ENCODE data around the gene ADCY5.
"Not testable (repeated sequence)": the region's sequence is repeated elsewhere in the genome, so short reads cannot be mapped to it uniquely, and the experiment has no call there.

ADCY5 gene

GRCh38 chr3:123448536-123449101, at the start of gene ADCY5:
Gene ADCY5, minus strand, starts transcription at chr3:123449090. Its CDS starts 545 bp downstream, at chr3:123448545.
- in situ Hi-C loops (cut with HindIII; ENCODE audit: low sequenced_read_pairs) = no loop called here

- in situ Hi-C loops (cut with HindIII; ENCODE audit: low sequenced_read_pairs) = no loop called here
These were observed 45.0 kb upstream of the ADCY5 start for GRCh38 chr3:123493912-123494311.

DNA sequence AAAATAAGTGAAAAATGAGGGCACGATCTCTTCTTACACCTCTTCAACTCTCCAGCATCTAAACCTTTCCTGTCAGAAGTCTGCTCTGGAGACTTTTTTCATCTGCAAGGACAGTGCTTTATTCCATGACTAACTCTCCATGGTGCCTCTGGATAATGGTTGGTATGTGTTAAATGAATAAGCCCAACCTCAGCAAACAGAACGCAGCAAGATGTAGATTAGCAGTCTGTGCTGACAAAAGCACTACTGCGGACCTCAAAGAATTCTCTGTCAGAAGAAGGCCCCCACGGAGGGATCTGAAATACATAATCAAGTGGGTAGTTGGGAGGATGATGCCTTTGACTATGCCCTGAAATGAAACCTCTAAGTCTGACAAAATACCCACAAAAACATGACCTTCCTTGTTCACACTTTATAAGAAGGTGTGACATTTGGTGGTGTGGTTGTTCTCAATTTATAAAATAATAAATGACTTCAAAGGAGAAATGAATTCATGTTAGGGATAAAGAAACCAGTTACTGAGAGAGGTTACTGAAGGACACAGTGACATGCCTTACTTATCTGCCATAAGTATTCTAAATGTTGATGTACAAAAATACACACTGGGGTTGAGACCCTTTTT, 43.2 kb upstream of the ADCY5 start:
- in situ Hi-C loops (cut with HindIII; ENCODE audit: low sequenced_read_pairs) = no loop called here

GRCh38 chr3:123489400-123490004, 40.6 kb upstream of the ADCY5 start:
- in situ Hi-C loops (cut with HindIII; ENCODE audit: low sequenced_read_pairs) = no loop called here

- in situ Hi-C loops (cut with HindIII; ENCODE audit: low sequenced_read_pairs) = no loop called here
These were observed 39.9 kb upstream of the ADCY5 start for GRCh38 chr3:123488645-123489347.

- in situ Hi-C loops (cut with HindIII; ENCODE audit: low sequenced_read_pairs) = not testable (repeated sequence)
These were observed 38.2 kb upstream of the ADCY5 start for GRCh38 chr3:123487063-123487462.

DNA sequence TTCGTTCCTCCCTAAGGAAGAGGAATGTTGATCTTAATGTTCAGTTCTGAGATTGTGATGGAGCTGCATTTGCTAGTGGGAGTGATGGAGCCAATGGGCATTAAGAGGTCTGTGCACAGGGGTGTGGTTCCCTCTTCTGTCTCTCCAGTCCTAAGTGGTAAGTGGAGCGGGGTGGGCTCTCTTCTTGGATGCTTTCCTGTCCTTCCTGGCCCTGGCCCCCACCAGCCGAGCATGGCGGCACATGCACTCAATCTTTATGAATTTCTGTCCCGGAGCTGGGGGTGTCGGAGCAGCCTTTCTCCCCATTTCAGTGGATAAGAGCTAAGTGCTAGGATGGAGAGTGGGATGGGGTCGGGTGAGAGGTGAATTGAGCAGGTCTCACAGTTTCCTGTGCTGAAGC, 37.6 kb upstream of the ADCY5 start:
- in situ Hi-C loops (cut with HindIII; ENCODE audit: low sequenced_read_pairs) = no loop called here

DNA sequence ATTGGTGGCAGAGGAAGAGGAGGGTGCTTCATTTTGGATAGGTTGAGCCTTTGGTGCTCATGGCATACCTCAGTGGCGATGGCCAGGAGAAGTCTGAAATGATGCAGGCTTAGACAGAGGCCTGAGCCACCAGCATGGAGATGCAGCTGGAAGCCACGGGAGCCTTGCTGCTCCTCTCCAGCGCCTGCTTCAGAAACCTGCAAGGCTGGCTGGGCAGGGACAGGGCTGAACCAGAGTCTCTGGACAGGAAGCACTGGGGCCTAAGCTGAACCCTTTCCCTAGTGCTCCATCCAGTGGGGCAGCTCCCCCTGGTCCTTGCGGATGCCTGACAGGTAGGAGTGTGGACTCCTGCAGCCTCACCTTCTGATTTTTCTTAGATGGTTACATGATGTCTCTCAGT, 36.7 kb upstream of the ADCY5 start:
- in situ Hi-C loops (cut with HindIII; ENCODE audit: low sequenced_read_pairs) = no loop called here

- in situ Hi-C loops (cut with HindIII; ENCODE audit: low sequenced_read_pairs) = no loop called here
These were observed 34.3 kb upstream of the ADCY5 start for GRCh38 chr3:123483146-123483545.

GRCh38 chr3:123481722-123482457, 33.0 kb upstream of the ADCY5 start:
- in situ Hi-C loops (cut with HindIII; ENCODE audit: low sequenced_read_pairs) = no loop called here

DNA sequence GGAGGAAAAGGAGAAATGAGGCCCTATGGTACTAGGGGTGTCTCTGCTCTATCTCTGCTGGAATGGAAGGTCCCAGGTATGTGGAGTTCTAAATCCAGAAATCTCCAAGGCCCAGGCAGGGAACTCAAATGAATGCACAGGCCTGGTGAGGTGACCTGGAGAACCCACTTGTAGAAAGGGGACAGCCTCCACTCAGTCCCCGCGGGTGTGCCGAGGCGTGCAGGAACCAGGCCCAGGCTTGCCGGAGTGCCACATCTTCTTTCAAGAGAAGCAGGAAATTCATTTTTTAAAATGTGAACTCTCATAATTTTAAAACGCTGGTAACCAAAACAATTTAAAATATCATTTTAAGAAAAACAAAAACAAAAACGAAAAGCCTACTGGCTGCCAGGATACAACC, 32.2 kb upstream of the ADCY5 start:
- in situ Hi-C loops (cut with HindIII; ENCODE audit: low sequenced_read_pairs) = no loop called here

GRCh38 chr3:123480428-123480827, 31.5 kb upstream of the ADCY5 start:
- in situ Hi-C loops (cut with HindIII; ENCODE audit: low sequenced_read_pairs) = no loop called here

DNA sequence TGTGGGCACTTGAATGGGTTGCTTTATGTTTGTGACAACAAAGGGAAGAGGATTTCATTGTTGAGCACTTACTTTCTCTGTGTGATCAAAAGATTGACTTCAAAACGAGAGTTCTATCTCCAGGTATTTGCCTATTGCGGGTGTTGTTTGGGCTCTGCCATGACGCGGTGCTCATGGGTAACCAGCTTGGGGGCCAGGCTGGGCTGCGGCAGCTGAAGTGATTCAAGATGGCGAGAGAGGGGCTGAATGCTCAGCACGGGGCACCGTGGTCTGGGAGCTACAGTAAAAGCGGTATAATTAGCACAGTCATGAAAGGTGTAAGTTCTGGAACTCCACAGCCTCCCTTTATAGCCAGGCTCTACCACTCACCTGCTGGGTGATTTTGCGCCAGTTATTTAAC, 31.0 kb upstream of the ADCY5 start:
- in situ Hi-C loops (cut with HindIII; ENCODE audit: low sequenced_read_pairs) = no loop called here

- in situ Hi-C loops (cut with HindIII; ENCODE audit: low sequenced_read_pairs) = no loop called here
These were observed 29.4 kb upstream of the ADCY5 start for GRCh38 chr3:123478314-123478713.

DNA sequence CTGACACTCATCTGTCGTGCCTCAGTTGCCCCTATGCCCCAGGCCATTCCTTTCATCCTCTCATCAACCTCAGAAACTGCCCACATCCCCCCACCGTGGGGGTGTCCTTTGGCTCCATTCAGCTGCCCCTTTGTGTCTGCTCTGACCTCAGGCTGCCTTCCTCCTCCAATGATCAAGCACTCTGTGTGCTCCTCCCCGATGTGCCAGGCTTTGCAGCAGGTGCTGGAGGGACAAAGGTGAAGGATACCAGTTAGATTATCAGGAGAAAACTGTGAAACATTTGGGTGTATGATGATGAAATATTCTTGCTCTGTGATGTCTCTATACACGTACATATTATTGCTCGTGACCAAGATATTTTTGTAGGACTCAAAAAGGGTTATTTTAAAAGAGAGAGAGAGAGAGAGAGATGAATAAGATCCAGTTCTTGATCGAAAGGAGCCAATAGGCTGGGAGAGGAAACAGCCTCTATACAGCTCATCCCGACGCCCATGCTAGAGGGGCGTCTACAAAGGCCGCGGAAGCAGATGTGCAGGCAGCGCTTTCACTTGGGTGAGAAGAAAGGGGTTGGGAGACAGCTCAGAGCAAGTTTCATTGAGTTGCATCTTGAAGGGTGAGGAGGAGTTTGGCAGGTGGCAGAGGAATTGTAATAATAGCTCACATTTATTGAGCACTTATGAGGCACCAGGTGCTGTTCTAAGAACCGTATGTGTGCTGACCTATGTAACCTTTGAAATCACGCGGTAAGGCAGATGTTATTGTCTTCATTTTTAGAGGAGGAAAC, 28.3 kb upstream of the ADCY5 start:
- in situ Hi-C loops (cut with HindIII; ENCODE audit: low sequenced_read_pairs) = no loop called here

DNA sequence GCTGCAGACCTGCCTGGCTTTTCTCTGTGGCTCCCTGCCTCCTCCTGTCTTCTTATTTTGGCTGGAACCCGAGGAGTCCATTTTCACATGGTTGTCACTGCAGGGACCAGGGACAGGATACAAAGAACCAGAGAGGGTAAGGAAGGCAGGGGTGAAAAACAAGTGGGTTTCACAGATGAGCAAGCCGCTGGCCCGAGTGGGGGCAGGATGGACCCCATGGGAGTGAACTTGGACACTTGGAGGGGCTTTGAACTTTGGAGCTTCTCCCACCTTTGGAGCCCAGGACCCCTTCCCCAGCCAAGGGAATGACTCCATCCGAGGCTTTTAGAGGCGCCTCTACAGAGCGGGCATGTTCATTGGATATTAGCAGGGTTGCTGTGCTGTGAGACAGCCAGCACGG, 26.9 kb upstream of the ADCY5 start:
- in situ Hi-C loops (cut with HindIII; ENCODE audit: low sequenced_read_pairs) = no loop called here

GRCh38 chr3:123471106-123471505, 22.2 kb upstream of the ADCY5 start:
- in situ Hi-C loops (cut with HindIII; ENCODE audit: low sequenced_read_pairs) = loop anchor here (5.0 kb wide), 1 partner anchor 34 kb away; no protein-coding TSS in a partner anchor

DNA sequence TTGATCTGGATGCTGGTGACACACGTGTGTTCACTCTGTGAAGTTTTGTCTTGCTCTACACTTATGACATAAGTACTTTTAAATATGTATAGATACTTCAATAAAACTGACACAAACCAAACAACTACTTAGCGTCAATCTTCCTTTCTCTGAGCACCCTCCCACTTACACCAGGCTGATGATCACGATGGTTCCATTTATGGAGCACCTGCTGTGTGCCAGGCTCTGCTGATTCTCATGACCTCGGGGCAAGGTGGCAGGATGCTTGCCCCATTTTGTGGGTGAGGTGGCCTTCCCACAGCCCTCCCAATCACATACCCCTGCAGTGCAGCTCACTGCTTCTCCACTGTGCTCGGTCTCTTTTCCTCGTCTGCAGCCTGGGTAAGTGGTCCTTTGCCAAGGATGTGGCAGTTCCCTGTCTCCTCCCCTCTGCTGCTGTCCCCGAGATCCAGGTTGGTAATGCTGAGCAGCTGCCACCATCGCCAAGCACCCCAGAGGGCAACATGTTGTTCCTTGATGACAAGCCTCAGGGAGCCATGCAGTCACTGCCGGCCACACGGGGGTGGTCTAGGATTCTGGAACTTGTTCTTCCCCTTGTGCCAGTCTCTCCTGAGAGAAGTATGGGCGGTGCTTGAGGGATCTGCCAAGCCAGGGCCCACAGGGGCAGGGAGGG, 20.6 kb upstream of the ADCY5 start:
- in situ Hi-C loops (cut with HindIII; ENCODE audit: low sequenced_read_pairs) = no loop called here

- in situ Hi-C loops (cut with HindIII; ENCODE audit: low sequenced_read_pairs) = no loop called here
These were observed 18.2 kb upstream of the ADCY5 start for GRCh38 chr3:123467046-123467445.

DNA sequence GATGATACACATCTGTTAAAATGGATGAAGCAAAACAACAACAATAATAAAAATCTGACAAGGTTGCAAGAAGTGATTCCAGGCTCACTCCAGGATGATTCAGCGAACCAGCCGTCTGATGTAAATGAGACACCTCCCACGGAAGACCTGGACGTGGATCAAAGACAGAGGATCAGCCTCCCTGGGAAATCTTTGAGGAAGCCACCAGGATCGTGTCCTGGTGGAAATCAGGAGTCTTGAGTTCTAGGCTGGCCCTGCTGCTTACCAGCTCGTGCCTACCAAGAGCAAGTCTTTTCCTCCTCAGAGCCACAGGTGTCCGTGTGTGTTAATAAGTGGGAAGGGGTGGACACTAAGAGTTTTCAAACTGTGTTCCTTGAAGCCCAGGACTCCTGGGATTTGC, 15.3 kb upstream of the ADCY5 start:
- in situ Hi-C loops (cut with HindIII; ENCODE audit: low sequenced_read_pairs) = no loop called here

Data from endothelial cell of hepatic sinusoid (primary cell).